Measurements from ENCODE around the gene TXN2.
A peak's percentile ranks its signal among the peaks of the same experiment; 100 is the strongest.
"Not testable (repeated sequence)": the region's sequence is repeated elsewhere in the genome, so short reads cannot be mapped to it uniquely, and the experiment has no call there.

The TXN2 gene

GRCh38 chr22:36455571-36456463 lies 25.6 kb downstream of the TXN2 start:
- no peak for DNase-seq (ENCODE audit: low spot score)

DNA sequence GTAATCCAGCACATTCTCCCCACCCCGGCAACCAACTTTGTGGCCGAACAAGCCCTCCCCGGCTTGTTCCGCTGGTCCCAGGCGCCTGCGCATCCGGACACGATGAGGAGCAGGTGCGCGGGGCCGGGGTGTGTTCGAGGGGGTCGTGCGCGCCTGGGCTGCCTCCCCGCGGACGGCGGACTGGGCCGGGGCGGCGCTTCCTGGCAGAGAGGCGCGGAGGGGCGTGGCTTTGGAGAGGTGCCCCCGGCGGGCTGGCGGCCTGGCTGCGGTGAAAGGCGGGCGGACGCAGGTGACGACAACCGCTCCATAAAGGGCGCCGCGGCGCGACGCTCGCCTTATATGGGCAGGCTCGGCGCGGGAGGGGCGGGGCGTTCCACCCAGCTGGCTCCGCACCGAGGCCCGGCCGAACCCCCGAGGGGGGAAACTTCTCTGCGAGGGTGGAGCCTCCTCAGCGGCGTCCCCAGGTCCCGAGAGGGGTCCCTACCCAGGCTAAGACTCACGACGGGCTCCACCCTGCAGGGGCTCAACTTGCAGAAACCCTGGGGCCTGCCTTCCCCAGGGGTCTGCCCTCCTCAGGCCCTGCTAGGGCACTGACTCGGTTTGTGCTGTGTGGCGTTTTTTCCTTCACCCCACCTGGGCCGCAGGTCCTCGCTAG lies 26.4 kb downstream of the TXN2 start:
- DNase-seq (ENCODE audit: low spot score) = peak; percentile 90

DNA sequence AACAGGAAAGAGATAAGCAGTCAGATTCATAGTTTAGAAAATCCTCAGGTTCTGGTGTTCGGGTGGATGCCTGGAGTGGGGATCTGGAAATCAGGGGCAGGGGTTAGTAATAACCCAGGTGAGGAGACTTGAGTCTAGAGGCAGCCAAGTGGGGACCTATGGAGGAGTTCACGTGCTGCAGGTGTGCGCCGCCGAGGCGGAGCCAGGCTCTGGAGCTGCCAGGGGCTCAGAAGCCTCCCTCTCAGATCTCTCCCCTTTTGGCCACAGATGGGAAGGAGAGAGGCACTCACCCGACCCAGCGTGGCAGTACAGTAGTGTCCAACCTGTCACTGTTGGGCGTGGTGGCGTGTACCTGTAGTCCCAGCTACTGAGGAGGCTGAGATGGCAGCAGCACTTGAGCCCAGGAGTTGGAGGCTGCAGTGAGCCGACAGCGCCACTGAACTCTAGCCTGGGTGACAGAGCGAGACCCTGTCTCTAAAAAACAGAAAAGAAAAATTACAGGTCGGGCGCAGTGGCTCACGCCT lies 27.5 kb downstream of the TXN2 start:
- no peak for DNase-seq (ENCODE audit: low spot score)

DNA sequence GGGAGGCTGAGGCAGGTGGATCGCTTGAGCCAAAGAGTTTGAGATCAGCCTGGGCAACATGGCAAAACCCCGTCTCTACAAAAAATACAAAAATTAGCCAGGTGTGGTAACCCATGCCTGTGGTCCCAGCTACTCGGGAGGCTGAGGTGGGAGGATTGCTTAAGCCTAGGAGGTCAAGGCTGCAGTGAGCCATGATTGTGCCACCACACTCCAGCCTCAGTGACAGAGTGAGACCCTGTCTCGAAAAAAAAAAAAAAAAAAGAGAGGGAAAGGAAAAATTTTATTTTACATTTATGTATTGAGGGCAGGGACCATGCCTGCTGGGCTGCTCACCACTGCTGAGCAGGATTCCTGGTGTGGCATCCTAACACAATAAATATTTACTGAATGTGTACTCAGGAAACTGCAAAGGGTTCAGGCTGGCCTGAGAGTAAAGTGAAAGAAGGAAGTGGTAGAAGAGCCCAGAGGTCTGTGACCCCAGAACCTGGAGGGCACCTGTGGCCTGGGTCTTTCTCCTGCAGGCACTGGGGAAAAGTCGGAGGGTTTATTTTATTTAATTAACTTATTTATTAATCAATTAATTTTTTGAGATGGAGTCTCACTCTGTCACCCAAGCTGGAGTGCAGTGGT lies 28.3 kb downstream of the TXN2 start:
- not testable (repeated sequence) for DNase-seq (ENCODE audit: low spot score)

DNA sequence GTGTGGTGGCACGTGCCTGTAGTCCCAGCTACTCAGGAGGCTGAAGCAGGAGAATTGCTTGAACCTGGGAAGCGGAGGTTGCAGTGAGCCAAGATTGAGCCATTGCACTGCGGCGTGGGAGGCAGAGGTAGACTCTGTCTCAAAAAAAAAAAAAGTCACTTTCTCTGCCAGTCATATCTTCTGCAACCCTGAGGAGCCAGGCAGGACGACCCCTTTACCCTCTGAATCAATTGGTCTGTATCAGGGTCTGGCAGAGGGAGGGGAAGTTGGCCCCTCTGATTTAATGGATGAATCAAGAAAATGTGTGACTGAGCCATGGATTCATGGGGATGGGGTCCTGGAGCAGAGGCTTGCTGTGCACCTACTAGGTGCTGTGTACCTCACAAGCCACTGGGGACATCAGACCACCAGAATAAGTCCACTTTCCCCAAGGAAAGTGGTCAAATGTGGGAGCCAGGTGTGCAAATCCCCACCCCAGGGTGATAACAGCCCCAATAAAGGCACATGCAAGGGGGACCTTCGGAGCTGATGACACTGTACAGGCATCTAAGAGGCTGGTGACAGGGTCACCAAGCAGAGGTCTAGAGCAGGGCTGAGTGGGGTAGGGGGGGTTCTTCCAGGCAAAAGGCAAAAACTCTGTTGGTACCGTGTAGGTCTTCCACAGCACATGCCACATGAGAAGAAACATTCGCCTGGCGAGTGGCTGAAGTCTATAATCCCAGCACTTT lies 29.0 kb downstream of the TXN2 start:
- DNase-seq (ENCODE audit: low spot score) = no peak

- not testable (repeated sequence) for DNase-seq (ENCODE audit: low spot score)
Observed at GRCh38 chr22:36450923-36451322, 30.5 kb downstream of the TXN2 start.

DNA sequence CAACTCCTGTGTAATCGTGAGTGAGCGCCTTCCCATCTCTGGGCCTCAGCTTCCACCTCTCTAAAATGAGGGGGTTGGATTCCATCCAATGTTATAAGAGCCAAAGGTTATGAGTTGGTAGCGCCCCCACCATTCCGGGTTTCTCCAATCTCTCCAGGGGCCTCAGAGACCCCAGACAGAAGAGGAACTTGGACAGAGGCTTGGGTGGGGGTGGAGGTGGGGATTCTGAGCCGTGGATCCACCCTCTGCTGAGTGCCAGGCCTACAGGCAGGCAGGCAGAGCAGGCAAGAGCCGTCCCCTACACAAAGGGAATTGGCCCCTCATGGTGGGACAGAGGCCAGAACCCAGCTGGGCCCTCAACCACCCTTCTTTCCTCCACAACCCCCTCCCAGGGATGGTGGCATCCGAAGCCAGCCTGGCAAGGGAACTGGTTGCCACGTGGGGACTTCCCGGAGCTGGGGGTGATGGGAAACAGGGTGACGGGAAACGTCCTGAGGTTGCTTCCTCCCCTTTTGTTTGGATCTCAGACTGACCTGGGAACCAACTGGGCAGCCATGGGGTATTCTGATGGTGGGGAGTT lies 31.8 kb downstream of the TXN2 start:
- no peak for DNase-seq (ENCODE audit: low spot score)

DNA sequence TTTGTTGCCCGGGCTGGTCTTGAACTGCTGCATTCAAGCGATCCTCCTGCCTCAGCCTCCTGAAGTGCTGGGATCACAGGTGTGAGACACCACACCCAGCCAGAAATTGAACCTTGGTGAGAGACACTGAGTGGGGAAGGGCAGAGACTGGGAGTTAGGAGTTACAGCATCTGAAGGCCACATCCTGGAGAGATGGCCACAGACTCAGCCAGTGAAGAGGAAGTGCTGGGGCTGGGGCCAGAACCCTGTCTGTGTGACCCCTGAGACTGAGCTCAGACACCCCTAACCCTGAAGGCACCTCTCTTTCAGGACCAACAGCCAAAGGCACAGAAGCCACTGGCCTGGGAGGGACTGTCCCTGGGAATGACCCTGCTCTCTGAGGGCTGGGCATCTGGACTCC lies 33.8 kb downstream of the TXN2 start:
- DNase-seq (ENCODE audit: low spot score) = no peak

GRCh38 chr22:36445158-36445668 lies 36.2 kb downstream of the TXN2 start:
- DNase-seq (ENCODE audit: low spot score) = no peak

DNA sequence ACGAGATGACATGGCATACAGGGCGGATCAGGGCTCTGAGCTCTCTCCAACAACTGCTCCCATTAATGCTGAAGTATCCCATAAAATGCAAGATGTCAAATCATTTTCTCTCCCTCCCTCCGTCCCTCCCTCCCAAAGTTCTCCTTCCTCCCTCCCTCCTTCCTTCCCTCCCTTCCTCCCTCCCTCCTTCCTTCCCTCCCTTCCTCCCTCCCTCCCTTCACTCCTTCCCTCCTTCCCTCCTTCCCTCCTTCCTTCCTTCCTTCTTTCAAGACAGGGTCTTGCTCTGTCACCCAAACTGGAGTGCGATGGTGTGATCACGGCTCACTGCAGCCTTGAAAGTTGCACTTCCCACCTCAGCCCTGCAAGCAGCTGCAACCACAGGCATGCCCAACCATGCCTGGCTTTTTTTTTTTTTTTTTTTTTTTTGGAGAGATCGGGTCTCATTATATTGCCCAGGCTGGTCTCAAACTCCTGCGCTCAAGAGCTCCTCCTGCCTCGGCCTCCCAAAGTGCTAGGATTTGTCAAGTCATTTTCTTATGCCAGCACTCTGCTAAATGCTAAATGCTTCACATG lies 38.2 kb downstream of the TXN2 start:
- DNase-seq (ENCODE audit: low spot score) = no peak

GRCh38 chr22:36442506-36443197 lies 38.8 kb downstream of the TXN2 start:
- DNase-seq (ENCODE audit: low spot score) = no peak

- DNase-seq (ENCODE audit: low spot score) = no peak
Observed at GRCh38 chr22:36440429-36441002, 40.9 kb downstream of the TXN2 start.

DNA sequence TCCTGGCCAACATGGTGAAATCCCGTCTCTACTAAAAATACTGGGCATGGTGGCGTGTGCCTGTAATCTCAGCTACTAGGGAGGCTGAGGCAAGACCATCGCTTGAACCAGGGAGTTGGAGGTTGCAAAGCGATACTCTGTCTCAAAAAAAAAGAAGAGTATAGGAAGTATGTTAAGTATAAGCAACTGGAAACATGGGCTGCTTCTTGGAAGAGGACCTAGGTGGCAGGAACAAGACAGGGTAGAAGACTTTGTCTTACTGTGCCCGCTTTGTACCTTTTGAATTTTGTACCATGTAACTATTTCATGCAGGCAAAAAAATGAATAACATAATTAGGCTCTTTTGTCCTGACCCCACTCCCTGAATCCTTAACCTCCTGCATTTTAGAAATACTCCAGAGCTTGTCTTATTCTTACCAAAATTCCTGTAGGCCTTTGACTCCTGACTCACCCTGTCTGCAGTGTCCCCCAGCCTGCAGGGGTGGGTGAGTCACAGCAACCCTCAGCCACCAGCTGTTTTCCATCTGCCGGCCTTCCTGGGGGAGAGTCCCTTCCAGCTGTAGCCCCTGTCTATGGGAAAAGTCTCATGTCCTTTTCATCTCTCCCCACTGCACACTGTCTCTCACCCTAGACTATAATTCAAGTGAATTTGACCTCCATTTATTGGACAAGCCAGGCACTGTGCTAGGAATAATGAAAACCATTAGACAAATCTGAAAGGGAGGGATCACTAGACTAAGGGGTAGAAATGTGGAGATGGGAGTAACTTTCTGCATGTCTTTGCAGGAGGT lies 41.8 kb downstream of the TXN2 start:
- DNase-seq (ENCODE audit: low spot score) = no peak

DNA sequence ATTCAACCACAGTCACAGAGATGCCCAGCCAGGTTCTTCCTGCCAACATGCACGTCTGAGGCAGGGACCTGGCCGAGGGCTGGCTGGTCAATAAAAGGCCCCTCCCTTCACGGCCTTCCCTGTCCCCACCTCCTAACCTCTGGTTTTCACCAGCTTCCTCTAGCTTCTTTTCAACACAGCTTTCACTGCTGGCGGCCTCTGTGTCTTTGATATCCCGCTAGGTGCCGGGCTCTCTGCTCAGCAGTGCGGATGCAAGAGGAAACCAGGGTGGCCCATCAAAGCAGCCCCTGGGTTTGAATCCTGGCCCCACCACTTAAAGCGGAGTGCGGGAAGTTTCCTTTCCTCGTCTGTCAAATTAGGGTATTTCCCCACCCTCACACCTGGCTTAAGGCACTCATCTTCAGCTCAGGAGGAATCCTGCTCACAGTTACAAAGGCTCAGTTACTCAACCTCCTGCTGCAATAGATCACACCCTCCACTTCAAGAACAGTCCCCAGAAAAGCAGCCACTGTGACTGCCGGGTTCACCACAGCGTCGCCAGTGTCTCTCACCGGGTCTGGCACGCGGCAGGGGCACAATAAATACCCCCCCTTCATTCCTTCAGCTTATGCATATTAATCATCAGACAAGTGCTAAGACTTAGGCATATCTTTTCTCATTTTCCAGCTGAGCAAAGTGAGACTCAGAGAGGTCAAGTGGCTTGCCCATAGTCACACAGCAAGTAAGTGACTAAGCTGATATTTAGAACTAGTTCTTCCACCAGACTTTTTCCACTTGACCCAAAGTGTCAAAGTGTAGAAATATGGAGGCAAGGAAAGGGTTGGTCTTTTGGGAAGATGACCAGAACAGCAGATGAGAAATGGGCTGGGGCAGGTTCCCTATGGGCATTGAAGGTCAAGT lies 45.7 kb downstream of the TXN2 start:
- DNase-seq (ENCODE audit: low spot score) = no peak

GRCh38 chr22:36433318-36434231 lies 47.9 kb downstream of the TXN2 start:
- no peak for DNase-seq (ENCODE audit: low spot score)

DNA sequence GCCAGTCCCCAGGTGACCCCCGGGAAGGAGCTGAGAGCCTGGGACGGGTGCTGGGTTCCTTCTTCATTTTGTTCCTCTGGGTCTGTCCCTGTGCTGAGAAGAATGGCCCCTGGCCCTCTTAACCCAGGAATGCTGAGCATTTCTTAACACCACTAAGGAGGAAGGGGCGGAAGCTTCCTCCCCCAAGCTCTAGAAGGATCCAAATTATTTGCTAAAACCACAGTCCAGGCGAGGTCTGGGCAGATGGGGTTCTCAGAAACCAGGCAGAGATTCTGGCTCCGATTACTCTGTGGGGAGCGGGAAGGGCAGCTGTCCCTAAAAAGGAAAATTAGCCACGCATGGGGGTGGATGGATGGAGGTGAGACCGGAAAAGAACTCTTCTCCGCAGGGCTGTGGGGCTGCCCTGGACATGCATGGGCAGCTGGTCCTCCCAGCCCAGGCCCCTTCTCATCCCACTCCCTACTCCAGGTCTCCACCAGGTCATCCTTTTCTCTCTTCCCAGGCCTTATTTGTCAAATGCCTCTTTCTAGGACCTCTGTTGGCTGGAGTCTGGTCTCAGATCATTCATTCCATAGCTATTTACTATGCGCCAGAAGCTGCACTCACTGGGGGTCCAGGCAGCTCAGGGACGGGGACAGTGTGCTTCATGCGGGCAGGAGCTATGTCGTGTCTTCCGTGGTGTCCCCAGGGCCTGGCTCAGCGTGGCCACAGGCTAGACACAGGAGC lies 48.7 kb downstream of the TXN2 start:
- no peak for DNase-seq (ENCODE audit: low spot score)

Measured in Ammon's horn (tissue), 1 donor.